ENCODE data around the gene BEST1. TPM values are rescaled to one million over a fixed set of nuclear protein-coding genes. Genes with fewer than 3 reads are reported as not detected.
"Not testable (repeated sequence)": the region's sequence is repeated elsewhere in the genome, so short reads cannot be mapped to it uniquely, and the experiment has no call there.

The BEST1 gene
- total and polyA plus RNA-seq, 2 experiments from 2014 or later = 3.9 to 5.1 TPM

DNA sequence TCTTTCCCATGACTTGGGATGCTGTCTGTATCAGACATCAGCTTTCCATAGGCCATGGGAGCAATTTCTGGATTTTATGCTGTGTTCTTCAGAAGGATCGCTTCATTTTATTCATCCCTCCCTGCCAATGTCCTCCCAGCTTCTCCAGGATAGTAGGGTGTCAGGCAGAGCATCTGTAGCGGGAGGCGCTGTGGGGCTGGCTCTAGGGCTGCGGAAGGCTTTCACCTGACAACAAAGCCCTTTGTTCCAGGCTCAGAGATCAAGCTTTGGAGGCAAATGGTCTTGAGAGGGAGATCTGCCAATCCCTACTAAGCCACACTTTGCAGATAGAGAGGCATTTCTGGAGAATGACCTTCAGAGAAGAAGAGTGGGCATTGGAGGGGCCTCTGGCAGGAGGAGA lies 46.8 kb downstream of the BEST1 start:
- in situ Hi-C loops (cut with MboI) = no loop called here

DNA sequence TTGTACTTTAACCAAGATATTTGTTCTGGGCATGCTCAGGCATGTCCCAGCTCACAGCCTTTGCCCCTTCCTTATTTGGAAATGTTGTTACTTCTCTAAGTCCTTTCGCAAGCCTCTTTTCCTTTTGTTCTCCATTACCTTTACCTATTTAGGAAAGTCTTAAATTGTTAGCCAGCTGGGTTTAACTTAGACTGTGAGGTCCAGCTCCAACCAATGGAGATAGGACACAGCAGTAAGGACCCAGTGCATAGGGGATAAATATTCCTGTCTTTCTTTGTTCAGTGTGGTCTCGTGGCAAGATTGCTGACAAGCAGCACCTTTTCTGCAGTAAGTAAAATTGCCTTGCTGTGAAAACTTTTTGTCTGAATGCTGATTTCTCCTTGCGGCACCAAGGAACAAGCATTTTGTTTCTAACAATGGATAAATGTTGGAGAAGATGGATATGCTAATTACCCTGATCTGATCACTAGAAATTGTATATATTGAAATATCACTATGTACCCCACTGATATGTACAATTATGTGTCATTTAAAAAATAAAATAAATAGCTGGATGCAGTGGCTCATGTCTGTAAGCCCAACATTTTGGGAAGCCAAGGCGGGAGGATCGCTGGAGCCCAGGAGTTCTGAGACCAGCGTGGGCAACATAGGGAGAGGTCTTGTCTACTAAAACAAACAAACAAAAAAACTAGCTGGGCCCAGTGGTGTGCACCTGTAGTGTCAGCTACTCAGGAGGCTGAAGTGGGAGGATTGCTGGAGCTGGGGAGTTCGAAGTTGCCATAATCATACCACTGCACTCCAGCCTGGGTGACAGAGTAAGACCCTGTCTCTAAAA lies 49.2 kb downstream of the BEST1 start:
- Histone ChIP-seq H3K27ac (no peak overlapping the region), H2AFZ (no peak overlapping the region), H3K4me1 (ENCODE audit: insufficient read depth) (no peaks in the 10 kb centered on the region), H3K79me2 (ENCODE audit: insufficient read depth) (no peaks in the 10 kb centered on the region), H3K9me2 (ENCODE audit: insufficient read depth) (no peaks in the 10 kb centered on the region), H3K36me3 (ENCODE audit: low read depth) (no peaks in the 10 kb centered on the region), H3F3A (ENCODE audit: insufficient read depth) (no peaks in the 10 kb centered on the region), H4K20me1 (ENCODE audit: insufficient read depth) (no peaks in the 10 kb centered on the region), H3K4me3 (no peak overlapping the region), H3K4me2 (ENCODE audit: unreplicated experiment) (no peak overlapping the region), H3K9ac (no peak overlapping the region), H3K9me3 (ENCODE audit: low read depth) (peaks cover 5% of the 10 kb centered on the region), H3K27me3 (replicated peaks; ENCODE audit: insufficient read depth) (no peaks in the 10 kb centered on the region)
- DNase-seq = no peak
- TF ChIP-seq EZH2 (IDR thresholded peaks at IDR 0.05; ENCODE audit: insufficient read depth, poor library complexity, severe bottlenecking) (no peak), EZH2phosphoT487 (IDR thresholded peaks at IDR 0.05; ENCODE audit: insufficient read depth, low read depth) (no peak)
- in situ Hi-C loops (cut with MboI) = no loop called here
- 76 to 89% methylated on average over 7 of the region's 7 CpGs for WGBS, 2 experiments (ENCODE audit: low coverage in 1 of 2, low lambda C conversion rate in 2 of 2, missing lambda C conversion rate in 2 of 2)

More for the DNA sequence above, 46.8 kb downstream of the BEST1 start:
- no peak for DNase-seq
- Histone ChIP-seq H3K9me3 (ENCODE audit: low read depth) (peaks cover 5% of the 10 kb centered on the region), H4K20me1 (ENCODE audit: insufficient read depth) (no peaks in the 10 kb centered on the region), H3K27me3 (replicated peaks; ENCODE audit: insufficient read depth) (no peaks in the 10 kb centered on the region), H2AFZ (no peak overlapping the region), H3K79me2 (ENCODE audit: insufficient read depth) (no peaks in the 10 kb centered on the region), H3F3A (ENCODE audit: insufficient read depth) (no peaks in the 10 kb centered on the region), H3K4me1 (ENCODE audit: insufficient read depth) (no peaks in the 10 kb centered on the region), H3K9ac (no peak overlapping the region), H3K4me2 (ENCODE audit: unreplicated experiment) (no peak overlapping the region), H3K4me3 (no peak overlapping the region), H3K9me2 (ENCODE audit: insufficient read depth) (no peaks in the 10 kb centered on the region), H3K36me3 (ENCODE audit: low read depth) (no peaks in the 10 kb centered on the region), H3K27ac (no peak overlapping the region)
- WGBS, 2 experiments (ENCODE audit: low coverage in 1 of 2, low lambda C conversion rate in 2 of 2, missing lambda C conversion rate in 2 of 2) = 86 to 87% methylated on average over 4 of the region's 4 CpGs
- TF ChIP-seq EZH2 (IDR thresholded peaks at IDR 0.05; ENCODE audit: insufficient read depth, poor library complexity, severe bottlenecking) (no peak), EZH2phosphoT487 (IDR thresholded peaks at IDR 0.05; ENCODE audit: insufficient read depth, low read depth) (no peak)

DNA sequence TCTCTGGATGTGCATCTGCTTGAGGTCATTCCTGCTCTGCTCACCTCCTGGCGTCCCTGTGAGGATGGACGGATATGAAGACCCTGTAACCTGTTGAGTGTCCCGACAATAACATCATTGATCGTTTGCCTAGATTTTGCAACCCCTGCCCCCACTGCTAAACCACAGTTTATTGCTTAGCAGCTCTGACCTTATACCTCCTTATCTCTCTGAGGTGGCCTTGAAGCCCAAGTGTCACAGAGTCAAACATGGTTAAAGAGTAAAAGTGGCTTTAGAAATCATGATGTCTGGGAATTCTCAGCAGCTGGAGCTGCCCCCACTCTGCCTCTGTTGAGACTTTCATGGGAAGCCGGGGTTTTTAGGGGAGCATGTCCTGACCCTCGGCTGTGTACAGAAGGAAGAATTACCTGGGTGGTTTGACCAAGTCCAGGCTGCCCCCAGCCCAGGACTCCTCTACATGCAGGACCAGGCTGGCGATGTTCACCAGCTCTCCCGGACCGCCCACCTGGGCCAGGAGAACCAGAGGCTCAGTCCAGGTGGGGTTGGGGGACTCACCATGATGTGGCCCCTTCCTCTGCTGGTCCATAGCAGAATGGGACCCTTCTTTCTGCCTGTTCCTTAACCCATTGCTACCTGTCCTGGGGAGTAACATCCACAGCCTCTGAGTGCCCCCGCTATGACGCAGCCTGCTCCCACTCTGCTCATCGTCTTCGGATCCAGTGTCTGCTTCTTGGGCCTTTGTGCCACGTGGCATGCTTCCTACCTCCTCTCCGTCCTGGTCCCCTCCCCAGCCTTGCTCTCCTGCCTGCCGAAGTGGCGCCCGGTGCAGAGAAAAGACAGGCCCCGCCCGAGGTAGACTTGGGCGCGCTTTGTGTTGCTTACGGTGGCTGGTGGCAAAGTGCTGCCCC lies 50.6 kb downstream of the BEST1 start:
- no peaks in the 10 kb centered on the region for H3K4me1 ChIP-seq (ENCODE audit: insufficient read depth)
- no peaks in the 10 kb centered on the region for H3K9me2 ChIP-seq (ENCODE audit: insufficient read depth)
- TF ChIP-seq EZH2phosphoT487 (IDR thresholded peaks at IDR 0.05; ENCODE audit: insufficient read depth, low read depth) (no peak), EZH2 (IDR thresholded peaks at IDR 0.05; ENCODE audit: insufficient read depth, poor library complexity, severe bottlenecking) (no peak)
- 74 to 81% methylated on average over 23 of the region's 23 CpGs for WGBS, 2 experiments (ENCODE audit: low coverage in 1 of 2, low lambda C conversion rate in 2 of 2, missing lambda C conversion rate in 2 of 2)
- H3K9me3 ChIP-seq (ENCODE audit: low read depth) = peaks cover 5% of the 10 kb centered on the region
- in situ Hi-C loops (cut with MboI) = no loop called here
- H3K79me2 ChIP-seq (ENCODE audit: insufficient read depth) = no peaks in the 10 kb centered on the region
- no peaks in the 10 kb centered on the region for H3K36me3 ChIP-seq (ENCODE audit: low read depth)
- no peak overlapping the region for H3K4me2 ChIP-seq (ENCODE audit: unreplicated experiment)
- H3F3A ChIP-seq (ENCODE audit: insufficient read depth) = no peaks in the 10 kb centered on the region; the same call in 1 of the 2 replicates
- H3K27ac ChIP-seq = no peak overlapping the region
- no peak overlapping the region for H2AFZ ChIP-seq
- no peaks in the 10 kb centered on the region for H4K20me1 ChIP-seq (ENCODE audit: insufficient read depth)
- no peak overlapping the region for H3K9ac ChIP-seq
- no peak overlapping the region for H3K4me3 ChIP-seq
- H3K27me3 ChIP-seq (replicated peaks; ENCODE audit: insufficient read depth) = no peaks in the 10 kb centered on the region
- no peak for DNase-seq

DNA sequence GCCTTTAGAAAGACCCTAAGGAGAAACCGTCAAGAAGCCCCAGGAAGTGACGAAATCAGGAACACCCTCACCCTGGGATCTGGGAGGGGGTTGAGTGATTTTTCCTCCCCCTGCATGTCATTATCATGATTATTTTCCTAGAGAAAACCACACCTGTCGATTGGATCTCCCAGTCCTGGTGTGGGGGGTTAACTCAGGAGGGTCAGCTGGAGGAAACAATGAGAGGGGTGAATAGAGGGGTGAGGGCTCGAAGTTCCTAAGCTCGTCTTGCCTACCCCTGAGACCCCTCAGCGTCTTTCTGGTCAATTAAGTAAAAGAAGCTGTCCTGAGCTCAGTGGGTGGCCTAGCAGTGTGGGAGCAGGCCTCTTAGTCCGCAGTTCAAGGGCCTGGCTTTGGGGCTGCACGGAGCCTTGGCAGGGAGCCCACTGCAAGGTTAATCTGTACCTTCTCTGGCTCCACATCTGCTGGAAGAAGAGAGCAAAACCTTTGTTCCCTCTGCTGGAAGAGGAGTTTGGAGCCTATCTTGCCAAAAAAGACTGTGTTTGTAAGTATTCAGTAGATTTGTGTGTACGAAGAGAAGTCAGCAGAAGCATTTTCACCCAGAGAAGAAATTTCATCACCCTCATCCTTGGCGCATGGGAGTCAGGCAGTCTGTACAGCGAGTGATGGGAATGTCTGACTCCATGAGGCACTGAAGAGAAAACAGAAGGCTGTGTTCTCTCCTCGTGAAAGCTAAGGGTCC lies 51.5 kb downstream of the BEST1 start:
- Histone ChIP-seq H3K27me3 (replicated peaks; ENCODE audit: insufficient read depth) (no peaks in the 10 kb centered on the region), H3K4me1 (ENCODE audit: insufficient read depth) (no peaks in the 10 kb centered on the region), H3K36me3 (ENCODE audit: low read depth) (no peaks in the 10 kb centered on the region), H3K9me3 (ENCODE audit: low read depth) (peaks cover 5% of the 10 kb centered on the region), H3K27ac (no peak overlapping the region), H4K20me1 (ENCODE audit: insufficient read depth) (no peaks in the 10 kb centered on the region), H3K4me3 (no peak overlapping the region), H3K79me2 (ENCODE audit: insufficient read depth) (no peaks in the 10 kb centered on the region), H2AFZ (no peak overlapping the region), H3F3A (ENCODE audit: insufficient read depth) (no peaks in the 10 kb centered on the region; the same call in 1 of the 2 replicates), H3K4me2 (ENCODE audit: unreplicated experiment) (no peak overlapping the region), H3K9me2 (ENCODE audit: insufficient read depth) (no peaks in the 10 kb centered on the region), H3K9ac (no peak overlapping the region)
- in situ Hi-C loops (cut with MboI) = no loop called here
- 66 to 71% methylated on average over 12 of the region's 12 CpGs for WGBS, 2 experiments (ENCODE audit: low coverage in 1 of 2, low lambda C conversion rate in 2 of 2, missing lambda C conversion rate in 2 of 2)
- DNase-seq = no peak
- TF ChIP-seq EZH2 (IDR thresholded peaks at IDR 0.05; ENCODE audit: insufficient read depth, poor library complexity, severe bottlenecking) (no peak), EZH2phosphoT487 (IDR thresholded peaks at IDR 0.05; ENCODE audit: insufficient read depth, low read depth) (no peak)

DNA sequence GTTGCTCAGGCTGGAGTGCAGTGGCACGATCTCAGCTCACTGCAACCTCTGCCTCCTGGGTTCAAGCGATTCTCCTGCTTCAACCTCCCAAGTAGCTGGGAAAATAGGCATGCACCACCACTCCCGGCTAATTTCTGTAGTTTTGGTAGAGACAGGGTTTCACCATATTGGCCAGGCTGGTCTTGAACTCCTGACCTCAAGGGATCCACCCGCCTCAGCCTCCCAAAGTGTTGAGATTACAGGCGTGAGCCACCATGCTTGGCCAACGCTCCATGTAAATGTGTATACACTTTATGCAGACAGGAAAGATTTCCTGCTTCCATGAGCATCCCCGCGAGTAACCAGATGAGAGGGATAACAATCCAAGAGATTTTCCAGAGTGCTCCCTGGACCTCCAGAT lies 52.1 kb downstream of the BEST1 start:
- H3K4me3 ChIP-seq; H3K9me2 ChIP-seq (ENCODE audit: insufficient read depth); H3K4me1 ChIP-seq (ENCODE audit: insufficient read depth); H3K4me2 ChIP-seq (ENCODE audit: unreplicated experiment); H3K27ac ChIP-seq; H3F3A ChIP-seq (ENCODE audit: insufficient read depth); H3K9ac ChIP-seq; DNase-seq; H2AFZ ChIP-seq; H4K20me1 ChIP-seq (ENCODE audit: insufficient read depth); H3K27me3 ChIP-seq (replicated peaks; ENCODE audit: insufficient read depth); in situ Hi-C loops (cut with MboI); H3K9me3 ChIP-seq (ENCODE audit: low read depth); H3K79me2 ChIP-seq (ENCODE audit: insufficient read depth); H3K36me3 ChIP-seq (ENCODE audit: low read depth): not testable (repeated sequence)
- 96% methylated on average over 8 of the region's 8 CpGs for WGBS, 2 experiments (ENCODE audit: low coverage in 1 of 2, low lambda C conversion rate in 2 of 2, missing lambda C conversion rate in 2 of 2)

All from GM23248 (cell line).